Right lobe of liver (tissue), 4 donors: ENCODE results near the gene KIF18A.

Source experiments
- CTCF ChIP-seq, 4 donors: fragments of 200-600 bp in 3 of 4; fragments of 450-650 bp in 1 of 4; IDR thresholded peaks; one replicate each; pipeline versions ENCODE4 v1.5.1 to v1.8.0; 2016 to 2022; ENCODE audit warnings: antibody characterized with exemption in 4 of 4, mild to moderate bottlenecking in 2 of 4
- POLR2A ChIP-seq: fragments of 450-650 bp; IDR thresholded peaks from one replicate; pipeline ENCODE4 v1.6.1; 2017; ENCODE audit warnings: antibody characterized with exemption, mild to moderate bottlenecking
- donor health status: DM: no; HTN: no; CAD: no.
- donor health status: DM: no; HTN: no; CAD: no.
- donor health status: DM: no; HTN: yes; CAD: no.

- TF ChIP-seq CTCF (IDR thresholded peaks at IDR 0.05), result no peak
- TF ChIP-seq POLR2A, result no peak
Observed at GRCh38 chr11:27977527-27977926, 130.4 kb downstream of the KIF18A start.
